IMR-90 (cell line): ENCODE results near the gene NCOA5. TPM values are rescaled to one million over a fixed set of nuclear protein-coding genes. Genes with fewer than 3 reads are reported as not detected.

Experiments
- ATAC-seq: fragments of 200-7000 bp; cut with Tn5 transposase; 2 replicates; pipeline ENCODE4 v1.9.1; 2020; ENCODE audit warnings: low read depth, mild to moderate bottlenecking, moderate library complexity
- BruUV-seq: library from RNA; stranded (reverse); fragments of 400-500 nt; replicated peaks from 2 replicates; lab custom pipeline; 2021; lab: Mats Ljungman, UMichigan
- CTCF ChIA-PET: fragments of 300-600 bp; formaldehyde crosslinking; extraction: SDS; loops from one replicate; lab custom pipeline; 2021; ENCODE audit warnings: antibody characterized with exemption; lab: Yijun Ruan, JAX
- POLR2A ChIA-PET: fragments of 300-600 bp; sonication (Branson Sonifier 250); formaldehyde crosslinking; loops from one replicate; lab custom pipeline; 2022; ENCODE audit warnings: antibody characterized with exemption; ENCODE audit not compliant: unreplicated experiment; lab: Charles Lee
- DNase-seq: peaks from one replicate; pipeline ENCODE4 v3.0.0; 2013
- H2AFZ ChIP-seq: replicated peaks from 2 replicates; pipeline ENCODE3; 2013; ENCODE audit warnings: low read length, mild to moderate bottlenecking; ENCODE audit not compliant: poor library complexity
- H2AK5ac ChIP-seq: 2 replicates; pipeline ENCODE4 v1.6.1; 2013; ENCODE audit warnings: low read depth, low read length, inconsistent platforms
- H2AK9ac ChIP-seq: replicated peaks from 2 replicates; pipeline ENCODE3; 2013; ENCODE audit warnings: mild to moderate bottlenecking, low read depth, low read length, moderate library complexity; ENCODE audit not compliant: poor library complexity
- H2BK120ac ChIP-seq: 2 replicates; pipeline ENCODE4 v1.6.1; 2013; ENCODE audit warnings: low read depth, low read length, inconsistent platforms
- H2BK15ac ChIP-seq: 3 replicates; pipeline ENCODE4 v1.6.1; 2013; ENCODE audit warnings: low read depth, low read length, inconsistent platforms
- H2BK20ac ChIP-seq: 2 replicates; pipeline ENCODE4 v1.6.1; 2013; ENCODE audit warnings: low read depth, mild to moderate bottlenecking, inconsistent platforms, low read length, moderate library complexity
- H2BK5ac ChIP-seq: 2 replicates; pipeline ENCODE4 v1.6.1; 2013; ENCODE audit warnings: mild to moderate bottlenecking, low read depth, low read length, inconsistent platforms; ENCODE audit not compliant: poor library complexity, severe bottlenecking
- H3K14ac ChIP-seq: replicated peaks from 2 replicates; pipeline ENCODE4 v1.6.1; 2013; ENCODE audit warnings: low read depth, low read length, inconsistent platforms
- H3K18ac ChIP-seq: 2 replicates; pipeline ENCODE4 v1.6.1; 2013; ENCODE audit warnings: low read depth, low read length, control low read depth
- H3K23ac ChIP-seq: 2 replicates; pipeline ENCODE4 v1.6.1; 2013; ENCODE audit warnings: low read depth, low read length, inconsistent platforms
- H3K27ac ChIP-seq: 2 replicates; pipeline ENCODE4 v1.5.1; 2013; ENCODE audit warnings: mild to moderate bottlenecking, control low read depth, low read length; ENCODE audit not compliant: insufficient read depth
- H3K27me3 ChIP-seq: 2 replicates; pipeline ENCODE4 v1.6.1; 2013; ENCODE audit warnings: low read length; ENCODE audit not compliant: control insufficient read depth, insufficient read depth
- H3K36me3 ChIP-seq: 2 replicates; pipeline ENCODE4 v1.6.1; 2013; ENCODE audit warnings: low read length, mixed read lengths; ENCODE audit not compliant: control insufficient read depth, insufficient read depth
- H3K4ac ChIP-seq: 2 replicates; pipeline ENCODE4 v1.6.1; 2013; ENCODE audit warnings: low read depth, low read length, inconsistent platforms
- H3K4me1 ChIP-seq: 2 replicates; pipeline ENCODE4 v1.6.1; 2013; ENCODE audit warnings: low read length, mixed read lengths; ENCODE audit not compliant: control insufficient read depth, insufficient read depth
- H3K4me2 ChIP-seq: 2 replicates; pipeline ENCODE4 v1.6.1; 2013; ENCODE audit warnings: low read depth, mild to moderate bottlenecking, control low read depth, low read length, moderate library complexity
- H3K4me3 ChIP-seq: 2 replicates; pipeline ENCODE4 v1.5.1; 2013; ENCODE audit warnings: low read depth, mild to moderate bottlenecking, control low read depth, low read length, moderate library complexity; ENCODE audit not compliant: insufficient read depth
- H3K56ac ChIP-seq: 2 replicates; pipeline ENCODE4 v1.6.1; 2013; ENCODE audit warnings: low read length, inconsistent platforms; ENCODE audit not compliant: insufficient read depth; ENCODE audit errors: extremely low read depth
- H3K79me1 ChIP-seq, 2 experiments: 2 replicates each; pipeline ENCODE4 v1.6.1; 2013; ENCODE audit warnings: low read length in 2 of 2, inconsistent platforms in 1 of 2, low read depth in 1 of 2
- H3K9ac ChIP-seq: 2 replicates; pipeline ENCODE4 v1.6.1; 2013; ENCODE audit warnings: low read depth, low read length, control low read depth
- H3K9me1 ChIP-seq: 2 replicates; pipeline ENCODE4 v1.6.1; 2013; ENCODE audit warnings: low read length, inconsistent platforms; ENCODE audit not compliant: insufficient read depth
- H3K9me3 ChIP-seq: 2 replicates; pipeline ENCODE4 v1.6.1; 2013; ENCODE audit warnings: low read length; ENCODE audit not compliant: control insufficient read depth, insufficient read depth
- H4K20me1 ChIP-seq: 2 replicates; pipeline ENCODE4 v1.6.1; 2013; ENCODE audit warnings: low read length, inconsistent platforms; ENCODE audit not compliant: insufficient read depth
- H4K5ac ChIP-seq: 2 replicates; pipeline ENCODE4 v1.6.1; 2013; ENCODE audit warnings: mild to moderate bottlenecking, low read depth, low read length, control low read depth
- H4K8ac ChIP-seq, 2 experiments: 2 replicates each; pipeline ENCODE4 v1.6.1; 2013; ENCODE audit warnings: low read depth in 2 of 2, low read length in 2 of 2, control low read depth in 1 of 2, inconsistent platforms in 1 of 2
- H4K91ac ChIP-seq: 2 replicates; pipeline ENCODE4 v1.6.1; 2013; ENCODE audit warnings: low read depth, low read length, inconsistent platforms; ENCODE audit not compliant: insufficient read depth
- CEBPB ChIP-seq: IDR thresholded peaks from 2 replicates; pipeline ENCODE4 v1.6.1; 2012; ENCODE audit warnings: low read depth, low read length, improper control_type of control experiment
- MXI1 ChIP-seq: IDR thresholded peaks from 2 replicates; pipeline ENCODE4 v1.6.1; 2012; ENCODE audit warnings: low read depth, mild to moderate bottlenecking, low read length, moderate library complexity, borderline replicate concordance
- WGBS, 2 experiments: methylation state at CpG; one replicate each; pipeline versions ENCODE4 v1.1.5 to v1.1.7; 2013; ENCODE audit warnings: missing lambda C conversion rate in 2 of 2; ENCODE audit not compliant: insufficient read length in 1 of 2; ENCODE audit errors: extremely low coverage in 2 of 2; 5-methylcytosine and 5-hydroxymethylcytosine counted together
- dilution Hi-C: fragments of 300-500 bp; cut with HindIII; formaldehyde crosslinking; loops from one replicate; pipeline ENCODE4 v1.14.3; 2018; ENCODE audit warnings: low sequenced_read_pairs; ENCODE audit not compliant: unreplicated experiment
- in situ Hi-C: fragments of 300-500 bp; cut with MboI; formaldehyde crosslinking; loops from 3 replicates; pipeline ENCODE4 v1.14.3; 2019; ENCODE audit warnings: low sequenced_read_pairs, inconsistent platforms, mixed read lengths
- intact Hi-C: fragments of 100-400 bp; cut with micrococcal nuclease; formaldehyde crosslinking; loops from 2 replicates; pipeline ENCODE4 v1.10.0; 2022
- polyA plus RNA-seq, 3 experiments: library from polyadenylated mRNA; depleted of rRNA; stranded (reverse); fragments of >200 nt; gene quantifications; 2 replicates each; pipeline ENCODE4 v1.2.3, GENCODE V29; 2012; ENCODE audit warnings: low replicate concordance in 1 of 3
- total RNA-seq: library from RNA; depleted of rRNA; stranded (reverse); fragments of >200 nt; gene quantifications from 2 replicates; pipeline ENCODE4 v1.2.3, GENCODE V29; 2012
- TF ChIP-seq, protein P1 (sequence below): conservative IDR thresholded peaks from 2 replicates; pipeline ENCODE4 v1.5.1; 2012; ENCODE audit warnings: mild to moderate bottlenecking, low read depth, low read length, improper control_type of control experiment

NCOA5 gene
- total and polyA plus RNA-seq, 2 of the 4 experiments (the other 2 are of a cell fraction) = 17.4 to 20.6 TPM

GRCh38 chr20:46074006-46074405, 15.8 kb downstream of the NCOA5 start:
- dilution Hi-C loops = no loop called here
- no peak overlapping the region for H3K4me2 ChIP-seq
- no peak overlapping the region for H2BK15ac ChIP-seq
- CTCF ChIA-PET = no interaction called here
- H3K4ac ChIP-seq = no peak overlapping the region
- peaks cover 35 to 71% of the 10 kb centered on the region in 2 experiments for H3K79me1 ChIP-seq
- peaks cover 41% of the 10 kb centered on the region for H4K20me1 ChIP-seq
- POLR2A ChIA-PET = no interaction called here
- no peaks in the 10 kb centered on the region for H3K9me3 ChIP-seq
- H3K9ac ChIP-seq = no peak overlapping the region
- H4K91ac ChIP-seq = no peak overlapping the region
- H3K4me3 ChIP-seq = no peak overlapping the region
- H2AK5ac ChIP-seq = no peak overlapping the region
- H3K23ac ChIP-seq = no peak overlapping the region
- H3K27me3 ChIP-seq = no peaks in the 10 kb centered on the region
- H3K27ac ChIP-seq = no peak overlapping the region
- BruUV-seq = no TSS peak
- peaks cover 2% of the 10 kb centered on the region; the same call in 1 of the 2 replicates for H3K4me1 ChIP-seq
- no peak overlapping the region for H2BK5ac ChIP-seq
- no peak for ATAC-seq
- no peak overlapping the region for H2BK120ac ChIP-seq
- H3K56ac ChIP-seq = no peak overlapping the region
- no peak overlapping the region for H2AK9ac ChIP-seq
- no peak overlapping the region for H3K14ac ChIP-seq
- H3K18ac ChIP-seq = no peak overlapping the region
- DNase-seq = no peak
- H2BK20ac ChIP-seq = no peak overlapping the region
- H4K8ac ChIP-seq = no peak overlapping the region
- H3K36me3 ChIP-seq = peaks cover 29% of the 10 kb centered on the region
- no peak overlapping the region for H4K5ac ChIP-seq
- no peak overlapping the region for H2AFZ ChIP-seq
- intact Hi-C loops = no loop called here
- WGBS, 2 experiments = no CpG with 5 or more reads among the region's 3 CpGs
- in situ Hi-C loops = no loop called here
- TF ChIP-seq, protein P1, sequence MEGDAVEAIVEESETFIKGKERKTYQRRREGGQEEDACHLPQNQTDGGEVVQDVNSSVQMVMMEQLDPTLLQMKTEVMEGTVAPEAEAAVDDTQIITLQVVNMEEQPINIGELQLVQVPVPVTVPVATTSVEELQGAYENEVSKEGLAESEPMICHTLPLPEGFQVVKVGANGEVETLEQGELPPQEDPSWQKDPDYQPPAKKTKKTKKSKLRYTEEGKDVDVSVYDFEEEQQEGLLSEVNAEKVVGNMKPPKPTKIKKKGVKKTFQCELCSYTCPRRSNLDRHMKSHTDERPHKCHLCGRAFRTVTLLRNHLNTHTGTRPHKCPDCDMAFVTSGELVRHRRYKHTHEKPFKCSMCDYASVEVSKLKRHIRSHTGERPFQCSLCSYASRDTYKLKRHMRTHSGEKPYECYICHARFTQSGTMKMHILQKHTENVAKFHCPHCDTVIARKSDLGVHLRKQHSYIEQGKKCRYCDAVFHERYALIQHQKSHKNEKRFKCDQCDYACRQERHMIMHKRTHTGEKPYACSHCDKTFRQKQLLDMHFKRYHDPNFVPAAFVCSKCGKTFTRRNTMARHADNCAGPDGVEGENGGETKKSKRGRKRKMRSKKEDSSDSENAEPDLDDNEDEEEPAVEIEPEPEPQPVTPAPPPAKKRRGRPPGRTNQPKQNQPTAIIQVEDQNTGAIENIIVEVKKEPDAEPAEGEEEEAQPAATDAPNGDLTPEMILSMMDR = no peak
- TF ChIP-seq CEBPB (no peak), MXI1 (no peak)
- H3K9me1 ChIP-seq = peaks cover 17% of the 10 kb centered on the region
